ENCODE results near the gene ARVCF. TPM values are rescaled to one million over a fixed set of nuclear protein-coding genes. Genes with fewer than 3 reads are reported as not detected.
A peak's percentile ranks its signal among the peaks of the same experiment; 100 is the strongest.

ARVCF gene
- total RNA-seq, 3 donors from 2014 or later (not counting 1 experiment from before 2014, with no cell fraction given), result 37.8 to 62.0 (median 38.7) TPM

- H3K9me3 ChIP-seq (ENCODE audit: control insufficient read depth, insufficient read depth, low read length), result no peaks in the 10 kb centered on the region
Observed at GRCh38 chr22:19986410-19987341, 29.9 kb downstream of the ARVCF start.

GRCh38 chr22:19986011-19986409, 30.6 kb downstream of the ARVCF start:
- no peak overlapping the region for H3K27ac ChIP-seq (ENCODE audit: low read length)
- TF ChIP-seq, protein P1, sequence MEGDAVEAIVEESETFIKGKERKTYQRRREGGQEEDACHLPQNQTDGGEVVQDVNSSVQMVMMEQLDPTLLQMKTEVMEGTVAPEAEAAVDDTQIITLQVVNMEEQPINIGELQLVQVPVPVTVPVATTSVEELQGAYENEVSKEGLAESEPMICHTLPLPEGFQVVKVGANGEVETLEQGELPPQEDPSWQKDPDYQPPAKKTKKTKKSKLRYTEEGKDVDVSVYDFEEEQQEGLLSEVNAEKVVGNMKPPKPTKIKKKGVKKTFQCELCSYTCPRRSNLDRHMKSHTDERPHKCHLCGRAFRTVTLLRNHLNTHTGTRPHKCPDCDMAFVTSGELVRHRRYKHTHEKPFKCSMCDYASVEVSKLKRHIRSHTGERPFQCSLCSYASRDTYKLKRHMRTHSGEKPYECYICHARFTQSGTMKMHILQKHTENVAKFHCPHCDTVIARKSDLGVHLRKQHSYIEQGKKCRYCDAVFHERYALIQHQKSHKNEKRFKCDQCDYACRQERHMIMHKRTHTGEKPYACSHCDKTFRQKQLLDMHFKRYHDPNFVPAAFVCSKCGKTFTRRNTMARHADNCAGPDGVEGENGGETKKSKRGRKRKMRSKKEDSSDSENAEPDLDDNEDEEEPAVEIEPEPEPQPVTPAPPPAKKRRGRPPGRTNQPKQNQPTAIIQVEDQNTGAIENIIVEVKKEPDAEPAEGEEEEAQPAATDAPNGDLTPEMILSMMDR (IDR thresholded peaks at IDR 0.05), result no peak
- peak overlapping the region; percentile 75 for H3K4me3 Mint-ChIP-seq

More at GRCh38 chr22:19986410-19987341, 29.9 kb downstream of the ARVCF start:
- H3K27ac Mint-ChIP-seq, result no peak overlapping the region
- TF ChIP-seq, protein P1 (IDR thresholded peaks at IDR 0.05), result no peak
- Histone ChIP-seq H3K4me3 (ENCODE audit: low read length) (peak overlapping the region; percentile 40), H3K27ac (ENCODE audit: low read length) (no peak overlapping the region), H3K27me3 (ENCODE audit: control insufficient read depth, insufficient read depth, low read length) (no peaks in the 10 kb centered on the region), H3K4me1 (ENCODE audit: control insufficient read depth, insufficient read depth, low read length) (peaks cover 27% of the 10 kb centered on the region), H3K36me3 (ENCODE audit: control insufficient read depth, insufficient read depth, low read length) (no peaks in the 10 kb centered on the region)
- peak overlapping the region; percentile 75 for H3K4me3 Mint-ChIP-seq
- peaks cover 0 to 16% of the 10 kb centered on the region in 2 donors for H3K4me1 Mint-ChIP-seq
- 3% methylated on average over 72 of the region's 76 CpGs for WGBS (ENCODE audit: insufficient coverage)
- no peaks in the 10 kb centered on the region for H3K9me3 Mint-ChIP-seq
- H3K27me3 Mint-ChIP-seq (ENCODE audit: low read depth in 2 of 2), result no peaks in the 10 kb centered on the region
- peak; percentile 71 to 79 for DNase-seq
- peak; percentile 91 to 98 (median 97) for ATAC-seq
- intact Hi-C loops (cut with micrococcal nuclease), result loop anchor here (2.0 kb wide), 1 partner anchor 30 kb away; the partner anchor contains the start of gene ARVCF
- no peaks in the 10 kb centered on the region for H3K36me3 Mint-ChIP-seq

GRCh38 chr22:19984851-19985811, 31.5 kb downstream of the ARVCF start:
- no peak for DNase-seq
- H3K4me3 ChIP-seq (ENCODE audit: low read length), result no peak overlapping the region
- H3K36me3 Mint-ChIP-seq, result no peaks in the 10 kb centered on the region
- H3K4me1 Mint-ChIP-seq, result peaks cover 0 to 16% of the 10 kb centered on the region in 2 donors
- no peaks in the 10 kb centered on the region for H3K9me3 Mint-ChIP-seq
- WGBS (ENCODE audit: insufficient coverage), result 84% methylated on average over 11 of the region's 11 CpGs
- no peaks in the 10 kb centered on the region for H3K27me3 ChIP-seq (ENCODE audit: control insufficient read depth, insufficient read depth, low read length)
- H3K9me3 ChIP-seq (ENCODE audit: control insufficient read depth, insufficient read depth, low read length), result no peaks in the 10 kb centered on the region
- H3K27ac Mint-ChIP-seq, result no peak overlapping the region
- no peaks in the 10 kb centered on the region for H3K27me3 Mint-ChIP-seq (ENCODE audit: low read depth in 2 of 2)
- H3K27ac ChIP-seq (ENCODE audit: low read length), result no peak overlapping the region
- TF ChIP-seq, protein P1 (IDR thresholded peaks at IDR 0.05), result no peak
- H3K4me1 ChIP-seq (ENCODE audit: control insufficient read depth, insufficient read depth, low read length), result peaks cover 27% of the 10 kb centered on the region
- no peaks in the 10 kb centered on the region for H3K36me3 ChIP-seq (ENCODE audit: control insufficient read depth, insufficient read depth, low read length)
- ATAC-seq, result no peak
- H3K4me3 Mint-ChIP-seq, result peak overlapping the region; percentile 53
- intact Hi-C loops (cut with micrococcal nuclease), result no loop called here

More at GRCh38 chr22:19986011-19986409, 30.6 kb downstream of the ARVCF start:
- Histone ChIP-seq H3K27me3 (ENCODE audit: control insufficient read depth, insufficient read depth, low read length) (no peaks in the 10 kb centered on the region), H3K4me3 (ENCODE audit: low read length) (no peak overlapping the region), H3K36me3 (ENCODE audit: control insufficient read depth, insufficient read depth, low read length) (no peaks in the 10 kb centered on the region), H3K9me3 (ENCODE audit: control insufficient read depth, insufficient read depth, low read length) (no peaks in the 10 kb centered on the region), H3K4me1 (ENCODE audit: control insufficient read depth, insufficient read depth, low read length) (peaks cover 27% of the 10 kb centered on the region)
- H3K27ac Mint-ChIP-seq, result no peak overlapping the region
- H3K36me3 Mint-ChIP-seq, result no peaks in the 10 kb centered on the region
- no peaks in the 10 kb centered on the region for H3K27me3 Mint-ChIP-seq (ENCODE audit: low read depth in 2 of 2)
- H3K4me1 Mint-ChIP-seq, result peaks cover 0 to 16% of the 10 kb centered on the region in 2 donors
- 83% methylated on average over 2 of the region's 2 CpGs for WGBS (ENCODE audit: insufficient coverage)
- intact Hi-C loops (cut with micrococcal nuclease), result loop anchor here (2.0 kb wide), 1 partner anchor 31 kb away; the partner anchor contains the start of gene ARVCF
- no peak for ATAC-seq
- H3K9me3 Mint-ChIP-seq, result no peaks in the 10 kb centered on the region
- no peak for DNase-seq

All from natural killer cell (primary cell).